AG04449 (cell line): ENCODE results near the gene POT1.

Experiments used
- CTCF ChIA-PET: fragments of 350-600 bp; formaldehyde crosslinking; extraction: SDS; loops from one replicate; lab custom pipeline; 2021; ENCODE audit warnings: antibody characterized with exemption; lab: Yijun Ruan, JAX
- POLR2A ChIA-PET: fragments of 400-600, 350-600 bp; formaldehyde crosslinking; extraction: SDS; loops from one replicate; lab custom pipeline; 2020; ENCODE audit warnings: antibody characterized with exemption, inconsistent platforms; lab: Yijun Ruan, JAX
- DNase-seq: peaks from one replicate; pipeline ENCODE4 v3.0.0-alpha.2; 2010; ENCODE audit warnings: low read depth, low spot score
- H3K4me3 ChIP-seq: 2 replicates; pipeline ENCODE4 v1.5.1; 2011; ENCODE audit warnings: low read depth, mild to moderate bottlenecking, control low read depth, low read length
- TF ChIP-seq, protein P1 (sequence below): IDR thresholded peaks from one replicate; pipeline ENCODE4 v1.5.1; 2011; ENCODE audit warnings: mild to moderate bottlenecking, moderate library complexity, low read length, control low read depth, inconsistent platforms; ENCODE audit not compliant: insufficient read depth; ENCODE audit errors: missing control alignments

POT1 gene

DNA sequence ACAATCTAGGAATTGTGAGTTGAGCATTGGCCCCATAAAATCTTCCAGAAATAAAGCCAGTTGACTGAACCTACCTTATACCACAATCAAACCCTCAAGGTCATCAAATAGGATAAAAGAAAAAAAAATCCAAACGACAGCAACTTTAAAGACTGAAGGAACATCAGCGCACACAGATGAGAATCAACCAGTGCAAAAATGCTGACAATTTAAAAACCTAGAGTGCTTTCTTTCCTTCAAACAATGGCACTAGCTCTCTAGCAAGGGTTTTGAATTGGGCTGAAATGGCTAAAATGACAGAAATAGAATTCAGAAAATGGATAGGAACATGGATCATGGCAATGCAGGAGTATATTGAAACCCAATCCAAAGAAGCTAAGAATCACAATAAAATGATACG is 16.1 kb upstream of the POT1 start:
- ChIA-PET POLR2A (no interaction called here), CTCF (no interaction called here)
- no peak for DNase-seq
- no peak overlapping the region for H3K4me3 ChIP-seq
- TF ChIP-seq, protein P1, sequence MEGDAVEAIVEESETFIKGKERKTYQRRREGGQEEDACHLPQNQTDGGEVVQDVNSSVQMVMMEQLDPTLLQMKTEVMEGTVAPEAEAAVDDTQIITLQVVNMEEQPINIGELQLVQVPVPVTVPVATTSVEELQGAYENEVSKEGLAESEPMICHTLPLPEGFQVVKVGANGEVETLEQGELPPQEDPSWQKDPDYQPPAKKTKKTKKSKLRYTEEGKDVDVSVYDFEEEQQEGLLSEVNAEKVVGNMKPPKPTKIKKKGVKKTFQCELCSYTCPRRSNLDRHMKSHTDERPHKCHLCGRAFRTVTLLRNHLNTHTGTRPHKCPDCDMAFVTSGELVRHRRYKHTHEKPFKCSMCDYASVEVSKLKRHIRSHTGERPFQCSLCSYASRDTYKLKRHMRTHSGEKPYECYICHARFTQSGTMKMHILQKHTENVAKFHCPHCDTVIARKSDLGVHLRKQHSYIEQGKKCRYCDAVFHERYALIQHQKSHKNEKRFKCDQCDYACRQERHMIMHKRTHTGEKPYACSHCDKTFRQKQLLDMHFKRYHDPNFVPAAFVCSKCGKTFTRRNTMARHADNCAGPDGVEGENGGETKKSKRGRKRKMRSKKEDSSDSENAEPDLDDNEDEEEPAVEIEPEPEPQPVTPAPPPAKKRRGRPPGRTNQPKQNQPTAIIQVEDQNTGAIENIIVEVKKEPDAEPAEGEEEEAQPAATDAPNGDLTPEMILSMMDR = no peak

DNA sequence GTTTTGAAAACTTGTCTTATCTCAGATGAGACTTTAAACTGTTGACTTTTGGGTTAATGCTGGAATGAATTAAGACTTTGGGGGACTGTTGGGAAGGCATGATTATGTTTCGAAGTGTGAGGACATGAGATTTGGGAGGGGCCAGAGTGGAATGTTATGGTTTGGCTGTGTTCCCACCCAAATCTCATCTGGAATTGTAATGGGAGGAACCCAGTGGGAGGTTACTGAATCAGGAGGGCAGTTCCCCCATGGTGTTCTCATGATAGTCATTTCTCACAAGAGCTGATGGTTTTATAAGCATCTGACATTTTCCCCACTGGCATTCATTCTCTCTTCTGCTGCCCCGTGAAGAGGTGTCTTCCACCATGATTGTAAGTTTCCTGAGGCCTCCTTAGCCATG is 13.8 kb upstream of the POT1 start:
- ChIA-PET POLR2A (no interaction called here), CTCF (no interaction called here)
- DNase-seq = no peak
- H3K4me3 ChIP-seq = no peak overlapping the region
- TF ChIP-seq, protein P1 = no peak

DNA sequence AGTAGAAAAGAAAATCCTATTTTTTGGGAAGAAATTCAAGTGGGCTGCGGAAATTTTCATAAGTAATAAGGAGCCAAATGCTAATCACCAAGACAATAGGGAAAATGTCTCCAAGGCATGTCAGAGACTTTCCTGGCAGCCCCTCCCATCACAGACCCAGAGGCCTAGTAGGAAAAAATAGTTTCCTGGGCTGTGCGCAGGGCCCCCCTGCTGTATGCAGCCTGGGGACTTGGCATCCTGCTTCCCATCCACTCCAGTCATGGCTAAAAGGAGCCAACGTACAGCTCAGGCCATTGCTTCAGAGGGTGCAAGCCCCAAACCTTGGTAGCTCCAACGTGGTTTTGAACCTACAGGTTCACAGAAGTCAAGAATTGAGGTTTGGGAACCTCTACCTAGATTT is 12.8 kb upstream of the POT1 start:
- TF ChIP-seq, protein P1 = no peak
- no peak for DNase-seq
- POLR2A ChIA-PET = no interaction called here
- CTCF ChIA-PET = no interaction called here
- no peak overlapping the region for H3K4me3 ChIP-seq

DNA sequence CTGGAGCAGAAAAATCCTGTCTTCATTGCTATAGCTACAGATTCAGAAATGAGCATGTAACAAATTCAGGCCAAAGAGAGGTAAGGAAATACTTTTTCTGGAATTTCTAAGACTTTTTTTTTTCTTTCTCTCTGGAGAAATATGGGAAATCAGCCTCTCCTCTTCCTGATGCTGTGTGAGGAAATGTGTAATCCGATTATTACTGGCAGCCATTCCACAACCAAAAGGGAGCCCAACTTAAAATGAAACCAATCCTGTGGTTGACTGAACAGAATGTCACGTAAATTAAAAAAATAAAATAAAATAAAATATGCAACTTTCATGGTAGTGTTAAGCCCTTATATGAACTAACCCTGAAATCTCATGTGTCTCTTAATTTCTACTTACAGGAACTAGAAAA is 10.7 kb upstream of the POT1 start:
- ChIA-PET CTCF (no interaction called here), POLR2A (no interaction called here)
- TF ChIP-seq, protein P1 = no peak
- DNase-seq = no peak
- H3K4me3 ChIP-seq = no peak overlapping the region

DNA sequence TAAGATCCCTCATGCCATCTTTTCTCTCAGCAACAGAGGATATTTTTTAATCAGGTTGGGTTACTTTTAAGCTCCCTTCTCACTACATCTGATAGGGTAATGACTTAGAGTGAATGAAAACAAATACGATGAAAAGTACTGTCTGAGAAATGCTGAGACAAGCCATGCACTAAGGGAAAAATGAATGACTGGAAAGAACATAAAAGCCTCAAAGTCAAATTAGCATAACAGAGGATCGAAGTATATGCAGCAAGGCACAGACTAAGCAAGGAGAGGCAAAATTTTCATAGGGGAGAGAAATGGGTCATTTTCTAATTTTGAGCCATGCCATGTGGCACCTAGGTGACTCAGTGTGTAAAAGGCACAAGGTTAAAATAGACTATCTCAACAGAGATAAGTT is 8.5 kb upstream of the POT1 start:
- TF ChIP-seq, protein P1 = no peak
- POLR2A ChIA-PET = no interaction called here
- CTCF ChIA-PET = no interaction called here
- DNase-seq = no peak
- no peak overlapping the region for H3K4me3 ChIP-seq

DNA sequence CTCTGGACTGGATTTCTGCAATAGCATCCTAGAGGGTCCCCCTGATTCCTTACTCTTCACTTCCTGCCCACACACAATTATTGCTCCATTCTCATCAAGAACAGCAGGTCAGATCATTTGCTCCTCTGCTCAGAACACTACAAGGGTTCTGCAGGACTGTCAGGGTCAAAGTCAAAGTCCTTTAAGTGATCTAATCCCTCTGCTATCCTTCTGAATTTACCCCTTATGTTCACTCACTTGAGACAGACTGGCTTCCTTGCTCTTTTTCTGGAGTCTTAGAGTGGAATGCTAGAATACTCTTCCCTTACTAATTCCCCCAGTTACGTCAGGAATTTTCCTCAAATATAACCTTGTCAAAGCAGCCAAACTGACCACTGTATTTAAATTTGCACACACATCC is 7.5 kb upstream of the POT1 start:
- TF ChIP-seq, protein P1 = no peak
- DNase-seq = no peak
- H3K4me3 ChIP-seq = no peak overlapping the region
- POLR2A ChIA-PET = no interaction called here
- CTCF ChIA-PET = no interaction called here
